Ecto neural progenitor cell (in vitro differentiated cells): ENCODE data around the gene DOCK3.
"Not testable (repeated sequence)": the region's sequence is repeated elsewhere in the genome, so short reads cannot be mapped to it uniquely, and the experiment has no call there.

Experiments
- DNase-seq: peaks from one replicate; pipeline ENCODE4 v3.0.0-alpha.2; 2018; ENCODE audit warnings: low spot score

Gene DOCK3

DNA sequence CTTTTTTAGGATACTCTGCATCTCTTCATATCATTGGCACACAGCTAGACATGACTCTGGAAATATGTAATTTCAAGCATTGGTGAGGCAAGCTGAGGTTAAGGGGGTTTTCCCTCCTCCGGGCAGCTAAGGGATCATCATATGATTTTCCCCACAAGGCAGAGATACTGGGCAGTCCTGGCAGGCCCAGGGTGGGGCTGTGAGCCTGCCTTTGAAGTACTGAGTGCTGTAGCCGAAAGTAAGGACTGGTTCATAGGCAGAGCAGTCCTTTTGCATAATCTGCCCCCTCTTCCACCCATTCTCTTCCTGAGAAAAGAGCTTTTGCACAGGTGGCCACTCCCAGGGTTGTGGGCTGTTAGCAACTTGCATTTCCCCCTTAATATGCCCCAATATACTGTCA lies 541.6 kb downstream of the DOCK3 start:
- DNase-seq, result no peak

DNA sequence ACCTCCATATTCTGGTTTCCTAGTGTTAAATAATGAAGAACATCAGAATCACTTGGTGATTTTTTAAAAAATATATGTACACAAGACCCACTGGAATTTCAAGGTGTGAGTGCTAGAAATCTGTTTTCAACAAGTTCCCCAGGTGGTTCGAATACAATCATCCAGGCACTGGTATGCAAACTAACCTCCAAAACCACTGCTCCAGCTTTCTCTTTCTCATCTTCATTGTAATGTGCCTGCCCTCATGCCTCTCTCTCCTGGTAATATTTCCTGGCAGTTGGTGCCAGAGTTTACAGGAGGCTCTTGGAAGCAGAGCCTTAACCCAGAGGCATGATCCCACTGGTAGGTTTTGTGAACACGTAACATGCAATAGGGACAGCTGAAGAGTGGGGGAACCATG lies 547.2 kb downstream of the DOCK3 start:
- no peak for DNase-seq

DNA sequence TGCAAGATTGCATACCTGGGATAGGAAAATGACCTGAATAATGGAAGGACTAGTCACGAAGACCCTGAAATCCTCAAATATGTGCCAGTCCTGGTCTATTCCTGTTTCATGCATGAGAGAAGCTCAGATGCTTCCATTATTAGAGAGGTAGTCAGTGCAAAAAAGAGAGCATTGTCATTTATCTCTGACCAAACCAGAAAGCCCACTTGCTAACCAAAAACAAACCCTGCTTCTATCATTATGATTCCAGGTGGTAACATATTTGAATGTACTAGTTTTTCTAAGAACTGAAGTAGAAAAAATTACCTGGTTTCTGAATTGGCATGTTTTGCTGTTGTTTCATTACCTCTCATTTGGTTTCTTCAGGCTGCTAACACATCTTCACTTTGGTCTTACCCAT lies 549.6 kb downstream of the DOCK3 start:
- no peak for DNase-seq

DNA sequence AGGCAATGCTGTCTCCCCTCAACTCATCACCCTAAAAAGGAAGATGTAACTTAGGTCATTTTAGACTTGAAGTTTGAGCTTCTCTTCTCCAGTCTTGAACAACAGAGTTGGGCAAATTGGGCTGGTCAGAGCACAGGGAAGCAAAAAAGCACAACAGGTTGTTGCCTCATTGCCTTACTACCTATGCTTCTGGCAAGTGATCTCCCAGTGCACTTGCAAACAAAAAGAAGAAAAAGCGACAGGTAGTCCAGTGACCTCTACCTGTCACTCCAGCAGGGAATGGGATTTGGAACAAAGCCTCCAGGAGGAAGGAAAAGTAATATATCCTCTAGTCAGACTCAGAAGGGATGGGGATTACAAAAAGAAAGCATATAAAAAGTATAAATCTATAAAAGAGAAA lies 550.1 kb downstream of the DOCK3 start:
- DNase-seq, result no peak

DNA sequence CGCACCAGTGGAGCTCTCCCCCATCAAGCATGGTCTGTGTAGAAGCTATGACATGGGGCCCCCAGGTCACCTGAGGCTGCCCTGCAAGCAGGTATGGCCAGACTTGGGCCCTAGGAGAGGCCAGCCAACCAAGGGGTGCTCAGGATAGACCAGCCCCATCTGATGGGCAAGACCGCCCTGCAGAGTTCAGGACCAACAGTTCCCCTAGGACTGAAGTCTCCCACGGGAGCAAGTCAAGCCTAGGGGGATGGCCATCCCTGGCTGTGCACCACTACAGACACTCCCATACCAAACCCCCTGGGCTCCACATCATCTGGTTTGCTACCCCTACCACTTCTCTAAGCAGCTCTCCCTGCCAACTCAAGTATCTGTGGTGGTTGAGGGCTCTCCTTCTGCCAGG lies 568.2 kb downstream of the DOCK3 start:
- DNase-seq, result no peak

DNA sequence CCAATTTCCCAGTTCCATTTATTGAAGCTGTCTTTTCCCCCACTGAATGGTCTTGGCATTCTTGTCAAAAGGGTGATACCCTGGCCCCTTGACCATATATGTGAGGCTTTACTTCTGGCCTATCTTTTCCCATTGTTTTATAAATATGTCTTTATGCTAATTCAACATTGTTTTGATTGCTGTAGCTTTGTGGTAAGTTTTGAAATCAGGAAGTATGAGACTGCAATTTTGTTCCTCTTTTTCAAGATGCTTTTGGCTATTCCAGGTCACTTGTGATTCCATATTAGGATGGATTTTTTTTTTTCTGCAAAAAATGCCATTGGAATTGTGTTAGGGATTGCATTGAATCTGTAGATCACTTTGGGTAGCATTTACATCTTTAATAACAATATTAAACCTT lies 569.2 kb downstream of the DOCK3 start:
- no peak for DNase-seq

DNA sequence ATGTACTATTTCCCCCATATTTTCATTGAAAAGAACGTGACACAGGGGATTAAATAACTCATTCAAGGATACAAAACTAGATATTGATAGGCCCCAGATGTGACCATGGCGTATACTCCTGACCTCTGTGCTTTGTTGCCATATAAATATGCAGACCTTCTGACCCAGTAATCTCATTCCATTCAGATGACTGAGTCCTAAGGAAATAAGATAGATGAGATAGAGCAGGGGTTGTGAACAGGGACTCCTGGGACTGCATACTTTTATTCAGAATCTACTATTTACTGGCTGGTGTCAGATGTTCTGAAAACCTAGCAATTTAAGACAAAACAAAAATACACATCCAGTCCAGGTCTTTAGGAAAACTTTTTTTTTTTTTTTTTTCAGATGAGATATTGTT lies 571.1 kb downstream of the DOCK3 start:
- no peak for DNase-seq

DNA sequence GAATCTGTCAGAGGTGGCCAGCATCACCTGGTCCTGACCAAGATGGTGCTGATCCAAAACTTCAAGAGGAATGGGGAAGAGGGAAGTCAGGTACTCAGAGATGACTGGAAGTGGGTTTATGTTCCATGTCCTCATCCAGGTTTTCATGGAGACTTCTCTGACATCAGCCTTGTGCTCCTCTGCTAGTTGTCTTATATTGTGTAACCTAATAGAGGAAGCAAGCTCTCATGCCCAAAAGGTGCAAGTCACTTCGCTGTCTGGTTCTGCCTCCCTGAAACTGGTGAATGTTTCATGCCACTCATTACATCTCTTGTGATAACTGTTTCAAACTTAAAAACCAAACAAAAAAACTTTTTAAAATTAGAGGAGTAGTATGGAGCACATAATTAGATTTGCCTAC lies 583.1 kb downstream of the DOCK3 start:
- DNase-seq, result no peak

DNA sequence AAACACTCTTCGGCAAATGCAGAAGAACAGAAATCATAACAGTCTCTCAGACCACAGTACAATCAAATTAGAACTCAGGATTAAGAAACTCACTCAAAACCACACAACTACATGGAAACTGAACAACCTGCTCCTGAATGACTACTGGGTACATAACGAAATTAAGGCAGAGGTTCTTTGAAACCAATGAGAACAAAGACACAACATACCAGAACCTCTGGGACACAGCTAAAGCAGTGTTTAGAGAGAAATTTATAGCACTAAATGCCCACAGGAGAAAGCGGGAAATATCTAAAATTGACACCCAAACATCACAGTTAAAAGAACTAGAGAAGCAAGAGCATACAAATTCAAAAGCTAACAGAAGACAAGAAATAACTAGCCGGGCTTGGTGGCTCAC lies 589.4 kb downstream of the DOCK3 start:
- not testable (repeated sequence) for DNase-seq

DNA sequence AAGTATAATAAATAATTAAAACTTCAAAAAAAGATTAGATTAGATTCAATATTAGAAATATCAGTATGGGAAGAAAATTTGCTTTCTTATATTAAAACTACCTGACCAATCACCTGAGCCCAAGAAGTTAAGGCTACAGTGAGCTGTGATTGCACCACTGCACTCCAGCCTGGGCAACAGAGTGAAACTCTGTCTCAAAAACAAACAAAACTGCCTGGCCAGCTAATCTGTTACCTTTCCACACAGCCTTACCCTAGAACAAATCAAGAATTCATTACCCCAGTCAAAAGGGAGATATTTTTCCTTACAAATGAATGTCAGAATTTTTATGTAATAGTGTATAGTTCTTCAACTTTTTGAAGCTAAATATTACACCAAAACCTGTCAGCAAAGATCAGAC lies 593.4 kb downstream of the DOCK3 start:
- DNase-seq, result no peak

DNA sequence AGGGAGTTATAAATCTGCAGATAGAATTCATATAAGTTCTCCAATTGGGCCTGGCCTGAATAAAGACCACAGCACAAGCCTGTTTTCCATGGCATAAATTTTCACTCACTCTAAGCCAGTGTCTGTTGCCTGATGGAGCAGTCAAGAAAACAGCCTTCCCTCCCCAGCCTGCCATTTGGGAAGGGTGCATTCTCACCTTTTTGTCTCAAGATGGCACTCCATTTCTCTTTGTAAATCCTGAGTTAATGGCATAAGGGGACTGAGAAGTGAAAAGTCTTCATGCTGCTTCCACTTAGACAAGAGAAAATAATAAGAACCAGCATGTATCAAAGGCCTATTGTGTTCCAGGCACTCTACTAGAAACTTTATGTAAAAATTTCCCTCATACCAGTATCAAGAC lies 594.7 kb downstream of the DOCK3 start:
- no peak for DNase-seq

DNA sequence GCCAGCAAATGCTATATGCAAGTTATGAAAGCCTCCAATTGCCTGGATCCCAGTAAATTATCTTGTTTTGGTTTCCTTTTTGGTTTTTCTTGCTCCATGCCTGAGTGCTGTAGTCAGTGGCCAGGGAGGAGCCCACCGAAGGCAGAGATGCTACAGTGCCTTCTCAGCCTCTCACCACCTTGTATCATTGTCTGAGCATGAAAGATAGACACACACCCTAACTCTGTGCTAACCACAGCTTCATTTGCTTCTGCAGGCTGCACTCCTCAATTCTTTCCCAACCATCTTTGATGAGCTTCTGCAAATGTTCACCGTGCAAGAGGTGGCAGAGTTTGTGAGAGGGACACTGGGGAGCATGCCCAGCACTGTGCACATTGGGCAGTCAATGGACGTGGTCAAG lies 595.8 kb downstream of the DOCK3 start:
- no peak for DNase-seq

DNA sequence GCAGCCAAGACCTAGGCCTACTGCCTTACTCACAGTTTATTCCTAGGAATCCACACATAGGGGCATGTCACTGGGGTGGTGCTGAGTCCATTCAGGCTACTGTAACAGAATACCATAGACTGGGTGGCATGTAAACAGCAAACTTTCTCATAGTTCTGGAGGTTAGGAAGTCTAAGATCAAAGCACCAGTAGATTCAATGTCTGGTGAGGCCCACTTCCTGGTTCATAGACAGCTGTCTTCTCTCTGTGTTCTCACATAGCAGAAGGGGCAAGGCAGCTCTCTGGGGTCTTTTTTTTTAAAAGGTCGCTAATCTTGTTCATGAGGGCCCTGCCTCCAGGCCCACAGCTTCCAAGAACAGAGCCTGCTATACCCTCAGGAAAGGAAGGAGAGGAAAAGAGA lies 596.4 kb downstream of the DOCK3 start:
- DNase-seq, result no peak

DNA sequence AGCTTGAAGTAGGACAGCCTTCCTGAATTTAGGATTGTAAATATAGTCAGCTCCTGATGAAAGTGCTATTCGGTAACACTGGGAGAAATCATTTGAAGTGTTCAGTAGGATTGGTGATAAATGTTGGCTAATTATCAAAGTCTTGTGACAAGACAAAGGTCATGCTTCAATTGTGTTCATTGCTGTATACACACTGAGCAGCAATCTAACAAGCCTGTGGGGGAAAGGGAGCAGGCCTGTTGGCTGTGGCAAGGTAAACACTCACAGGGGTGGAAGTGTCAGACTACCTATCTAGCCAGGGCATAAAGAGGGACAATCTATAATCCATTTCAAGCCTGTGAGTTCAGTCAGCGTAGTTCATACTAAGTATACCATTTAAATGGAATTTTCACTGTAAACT lies 599.3 kb downstream of the DOCK3 start:
- DNase-seq, result no peak

DNA sequence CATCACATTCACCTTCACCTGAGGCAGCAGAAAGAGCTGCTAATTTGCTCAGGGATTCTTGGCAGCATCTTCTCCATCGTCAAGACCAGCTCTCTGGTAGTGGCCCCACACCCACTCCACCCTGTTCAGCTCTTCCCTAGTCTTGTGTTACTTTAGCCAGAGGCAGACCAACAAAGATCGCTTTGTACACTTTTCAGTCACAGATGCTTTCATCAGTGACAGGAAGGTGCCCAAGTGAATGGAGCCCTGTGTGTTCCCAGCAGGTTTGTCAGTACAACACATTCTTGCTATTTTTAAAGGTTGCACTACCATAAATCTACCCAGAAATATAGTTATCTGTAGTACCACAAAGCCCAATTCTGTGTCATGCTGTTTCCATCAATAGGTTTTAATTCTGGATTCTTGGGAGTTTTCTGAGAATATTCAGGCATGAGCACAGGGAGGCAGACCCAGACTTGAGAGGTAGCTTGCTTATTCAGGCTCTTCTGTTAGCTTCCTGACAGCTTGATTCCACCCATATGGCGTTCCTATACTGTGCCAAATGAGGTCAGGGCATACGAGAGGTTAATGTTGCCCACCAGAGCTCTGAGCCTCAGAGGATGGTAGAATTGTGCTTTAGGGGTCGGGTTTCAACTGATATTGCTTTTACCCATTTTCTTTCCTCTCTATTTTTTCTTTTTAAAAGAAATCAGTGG lies 600.5 kb downstream of the DOCK3 start:
- no peak for DNase-seq

DNA sequence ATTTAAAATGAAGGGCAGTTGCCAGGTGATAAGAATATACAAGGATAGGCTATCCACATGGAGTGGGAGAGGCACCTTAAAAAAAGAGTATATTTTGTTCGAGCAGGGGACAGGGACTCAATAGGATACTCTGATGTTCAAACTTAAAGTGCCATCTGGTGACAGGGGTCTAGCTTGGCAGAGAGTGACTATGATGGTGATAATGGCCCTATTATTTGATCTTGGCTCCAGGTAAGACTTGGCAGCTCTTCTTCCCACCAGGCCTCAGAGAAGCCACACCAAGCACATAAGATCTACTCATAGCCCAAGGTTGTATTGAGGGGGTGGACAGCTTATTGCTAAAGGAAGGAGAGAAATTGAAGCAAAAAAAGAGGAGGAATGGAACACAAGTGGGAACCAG lies 601.3 kb downstream of the DOCK3 start:
- DNase-seq, result no peak

DNA sequence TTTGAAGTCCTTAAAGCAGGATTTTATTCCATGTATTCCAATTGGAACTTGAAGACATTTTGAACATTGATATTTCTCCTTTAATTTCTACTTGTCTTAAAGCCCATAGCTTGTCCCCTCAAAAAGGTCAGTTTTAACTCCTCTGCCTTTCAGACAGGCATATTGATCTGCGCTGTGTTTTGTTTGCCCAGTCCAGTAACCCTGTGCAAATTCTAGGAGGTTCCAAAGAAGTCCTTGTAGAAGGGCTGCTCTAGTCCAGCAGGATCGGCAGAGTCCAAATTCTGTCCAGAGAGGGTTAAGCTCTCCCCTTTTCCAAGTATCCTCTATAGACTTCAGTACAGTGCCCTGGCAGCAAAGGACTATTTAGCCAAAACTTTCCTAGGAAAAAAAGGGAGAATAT lies 604.7 kb downstream of the DOCK3 start:
- no peak for DNase-seq

DNA sequence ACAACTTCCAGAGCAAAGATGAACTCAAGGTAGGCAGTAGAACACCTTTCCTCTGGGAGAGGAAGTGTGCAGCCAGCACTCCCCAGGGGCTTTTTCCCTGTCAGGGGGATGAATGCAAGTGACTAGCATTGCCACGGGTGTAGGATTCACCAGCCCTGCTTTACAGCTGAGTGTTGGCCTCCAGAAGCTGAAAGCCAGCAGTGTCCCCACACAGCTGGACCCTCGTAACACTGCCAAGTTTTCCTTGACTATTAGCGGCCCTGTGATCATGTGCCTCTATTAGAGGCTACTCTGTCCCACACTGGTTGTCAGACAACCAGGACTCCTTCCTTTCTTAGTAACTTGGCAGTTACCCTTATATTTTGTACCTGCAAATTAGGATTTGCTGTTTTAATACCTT lies 605.4 kb downstream of the DOCK3 start:
- no peak for DNase-seq

DNA sequence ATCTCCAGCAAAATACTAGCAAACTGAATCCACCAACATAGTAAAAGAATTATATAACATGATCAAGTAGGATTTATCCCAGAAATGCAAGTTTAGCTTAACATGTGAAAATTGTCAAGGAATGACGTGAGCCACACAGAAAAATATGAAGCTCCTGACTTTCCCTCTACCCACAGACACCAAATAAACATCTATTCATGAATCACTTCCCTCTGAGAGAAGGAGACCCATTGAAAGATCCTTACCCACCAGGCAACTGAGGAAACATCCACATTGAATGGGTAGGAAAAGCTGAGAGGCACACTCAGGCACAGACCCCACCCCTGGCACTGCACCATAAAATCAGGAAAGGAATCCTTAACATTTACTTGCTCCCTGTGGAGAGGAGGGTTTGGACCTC lies 608.2 kb downstream of the DOCK3 start:
- no peak for DNase-seq

DNA sequence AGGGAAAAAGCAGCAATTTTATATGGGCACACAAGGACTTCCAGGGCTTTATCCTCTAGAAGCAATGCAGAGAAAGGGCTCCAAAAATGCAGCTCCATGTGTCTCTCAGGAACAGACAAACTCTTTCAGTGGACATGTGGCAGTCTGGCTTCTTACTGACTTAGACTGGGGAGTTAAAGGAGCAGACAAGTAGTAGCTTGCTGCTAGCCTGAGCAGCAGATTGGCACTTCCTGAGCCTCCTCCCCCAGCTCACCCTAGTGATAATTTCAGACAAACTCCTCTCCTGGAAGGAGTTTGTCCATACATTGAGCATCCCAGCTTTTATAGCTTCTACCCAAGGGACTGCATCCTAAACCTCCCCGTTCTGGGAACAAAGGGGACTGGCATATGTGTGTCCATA lies 608.7 kb downstream of the DOCK3 start:
- no peak for DNase-seq

DNA sequence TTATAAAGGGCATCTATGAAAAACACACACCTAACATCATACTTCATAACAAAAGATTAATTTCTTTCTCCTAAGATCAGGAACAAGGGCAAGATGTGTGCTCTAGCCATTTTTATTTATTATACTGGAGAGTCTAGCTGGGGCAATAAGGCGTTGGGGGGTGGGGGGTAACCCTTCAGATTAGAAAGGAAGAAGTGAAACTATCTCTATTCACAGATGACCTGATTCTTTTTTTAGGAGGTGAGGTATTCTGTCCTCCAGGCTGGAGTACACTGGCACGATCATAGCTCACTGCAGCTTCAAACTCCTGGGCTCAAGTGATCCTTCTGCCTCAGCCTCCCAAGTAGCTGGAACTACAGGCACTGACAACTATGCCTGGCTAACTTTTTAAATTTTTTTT lies 620.9 kb downstream of the DOCK3 start:
- no peak for DNase-seq

DNA sequence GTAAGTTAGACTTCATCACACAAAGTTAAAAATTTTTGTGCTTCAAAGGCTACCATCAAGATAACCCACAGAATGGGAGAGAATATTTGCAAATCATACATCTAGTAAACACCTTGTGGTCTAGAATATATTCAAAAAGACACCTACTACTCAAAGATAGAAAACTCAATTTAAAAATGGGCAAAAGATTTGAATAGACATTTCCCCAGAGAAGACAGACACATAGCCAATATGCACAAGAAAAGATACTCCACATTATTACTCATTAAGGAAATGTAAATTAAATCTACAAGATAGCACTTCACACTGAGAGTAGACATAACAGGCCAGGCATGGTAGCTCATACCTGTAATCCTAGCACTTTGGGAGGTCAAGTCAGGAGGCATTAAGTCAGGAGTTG lies 622.6 kb downstream of the DOCK3 start:
- no peak for DNase-seq

DNA sequence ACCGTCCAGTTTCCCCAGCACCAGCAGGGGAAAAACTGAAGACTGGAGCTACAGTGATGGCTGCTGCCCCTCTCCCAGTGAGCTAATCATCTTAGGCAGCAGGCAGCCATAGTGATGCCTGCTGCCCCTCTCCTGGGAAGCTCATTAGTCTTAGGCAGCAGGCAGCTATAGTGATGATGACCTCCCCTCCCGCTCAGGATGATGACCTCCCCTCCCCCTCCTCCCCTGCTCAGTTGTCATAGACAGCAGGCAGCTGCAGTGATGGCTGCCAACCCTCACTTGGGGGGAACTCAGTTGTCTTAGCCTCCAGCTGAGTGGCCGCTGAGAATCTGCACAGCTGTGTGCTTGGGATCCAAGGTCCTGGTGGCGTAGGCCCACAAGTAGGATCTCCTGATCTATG lies 629.5 kb downstream of the DOCK3 start:
- peak; percentile 63 for DNase-seq

DNA sequence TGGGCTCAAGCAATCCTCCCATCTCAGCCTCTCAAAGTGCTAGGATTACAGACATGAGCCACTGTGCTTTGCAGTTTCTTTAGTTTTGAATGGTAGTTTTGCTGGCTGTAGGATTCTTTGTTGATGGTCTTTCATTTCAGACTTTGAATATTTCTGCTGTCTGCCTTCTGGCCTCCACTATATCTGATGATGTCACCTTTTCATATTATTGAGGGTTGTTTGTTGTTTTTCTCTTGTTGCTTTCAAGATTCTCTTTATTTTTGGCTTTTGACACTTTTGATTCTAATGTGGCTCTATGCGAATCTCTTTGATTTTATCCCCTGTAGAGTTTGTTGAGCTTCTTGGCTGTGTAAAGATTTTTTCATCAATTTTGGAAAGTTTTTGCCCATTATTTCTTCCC lies 631.4 kb downstream of the DOCK3 start:
- no peak for DNase-seq

DNA sequence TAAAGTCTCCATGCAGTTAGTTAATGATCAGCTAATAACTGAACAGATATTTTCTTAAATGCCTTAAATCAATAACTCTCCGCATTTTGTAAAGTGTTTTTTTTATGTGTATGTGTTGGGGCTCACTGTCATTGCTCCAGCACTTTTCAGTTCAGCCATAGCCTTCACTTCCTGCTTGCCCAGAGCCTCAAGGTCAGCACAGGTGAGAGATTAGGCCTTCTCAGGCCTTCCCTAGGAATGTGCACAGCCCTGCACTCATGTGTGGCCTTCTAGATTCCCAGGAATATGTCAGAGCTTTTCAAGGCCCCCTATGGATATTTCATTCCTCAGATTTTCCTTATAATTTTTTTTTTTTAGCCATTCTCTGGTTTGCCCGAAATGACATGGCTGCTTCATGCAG lies 632.7 kb downstream of the DOCK3 start:
- DNase-seq, result no peak
